Activated naive CD4-positive, alpha-beta T cell treated with anti-CD3 and anti-CD28 coated beads for 36 hours (primary cell): ENCODE results near the gene KLHDC9. TPM values are rescaled to one million over a fixed set of nuclear protein-coding genes. Genes with fewer than 3 reads are reported as not detected.

Experiments
- CTCF ChIA-PET: fragments of 350-600 bp; sonication (Branson Sonifier 250); formaldehyde crosslinking; loops from one replicate; lab custom pipeline; 2021; ENCODE audit warnings: antibody characterized with exemption; lab: Charles Lee
- DNase-seq: peaks from one replicate; pipeline ENCODE4 v3.0.0-alpha.2; 2020
- H3K27ac Mint-ChIP-seq: one replicate; pipeline ENCODE4 v1.8.0; 2021; ENCODE audit warnings: mild to moderate bottlenecking, mixed read lengths
- H3K27me3 Mint-ChIP-seq: one replicate; pipeline ENCODE4 v1.8.0; 2021; ENCODE audit warnings: low read depth, mixed read lengths
- H3K36me3 Mint-ChIP-seq: one replicate; pipeline ENCODE4 v1.8.0; 2021; ENCODE audit warnings: low read depth, mixed read lengths
- H3K4me1 Mint-ChIP-seq: one replicate; pipeline ENCODE4 v1.8.0; 2021; ENCODE audit warnings: low read depth, mixed read lengths
- H3K4me3 Mint-ChIP-seq: one replicate; pipeline ENCODE4 v1.8.0; 2021; ENCODE audit warnings: mild to moderate bottlenecking, moderate library complexity, mixed read lengths
- H3K9me3 Mint-ChIP-seq: one replicate; pipeline ENCODE4 v1.8.0; 2021; ENCODE audit warnings: mixed read lengths
- intact Hi-C: fragments of 100-400 bp; cut with micrococcal nuclease; formaldehyde crosslinking; loops from one replicate; pipeline ENCODE4 v1.15.1; 2023
- total RNA-seq, 2 experiments: library from RNA; stranded (reverse); gene quantifications; one replicate each; pipeline ENCODE4 v1.2.3, GENCODE V29; 2021

The KLHDC9 gene
- total RNA-seq, 2 experiments from 2014 or later: 0.33 to 0.57 TPM

DNA sequence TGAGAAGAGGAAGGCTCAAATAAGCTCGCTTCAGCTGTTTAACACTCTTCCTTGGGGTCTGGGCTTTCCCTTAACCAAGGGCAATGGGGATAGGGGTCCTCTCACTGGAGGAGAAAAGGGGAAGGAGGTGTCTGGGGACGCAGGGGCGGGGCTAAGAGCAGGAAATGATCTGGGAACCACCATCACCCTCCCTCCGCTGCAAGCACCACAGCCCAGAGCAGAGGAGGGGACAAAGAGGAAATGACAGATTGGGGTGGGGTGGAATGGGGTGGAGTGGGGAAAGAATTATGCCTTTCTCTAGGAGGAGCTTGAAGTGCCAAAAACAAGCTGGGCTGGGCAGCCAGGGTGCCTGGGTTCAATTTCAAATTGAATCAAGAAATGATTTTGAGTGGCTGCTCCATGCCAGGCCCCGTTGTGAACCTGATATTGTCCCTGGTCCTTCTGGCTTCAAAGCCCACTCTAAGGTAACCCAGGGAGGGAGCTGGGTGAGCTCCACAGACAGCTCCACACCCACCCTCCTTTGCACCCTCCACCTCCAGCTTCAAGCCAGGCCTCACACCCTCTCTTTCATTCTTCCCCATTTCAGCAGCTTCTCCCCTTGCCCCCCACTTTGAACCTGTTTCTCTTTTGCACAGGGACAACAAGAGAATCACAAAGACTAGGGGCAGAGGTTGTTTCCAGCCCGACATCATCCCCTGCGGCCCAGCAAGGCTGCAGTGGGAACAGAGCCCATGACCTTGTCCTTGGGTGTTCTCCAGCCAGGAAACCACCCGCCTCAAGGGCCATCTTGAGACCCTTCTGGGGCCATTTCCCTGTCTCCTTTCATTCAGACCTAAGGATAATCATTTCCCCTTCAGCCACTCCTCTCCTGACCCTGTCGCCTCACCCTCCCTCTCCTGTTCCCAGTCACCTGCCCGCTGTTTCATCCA, 29.6 kb upstream of the KLHDC9 start:
- DNase-seq: peak; percentile 94
- Mint-ChIP-seq H3K4me1 (peaks cover 58% of the 10 kb centered on the region), H3K9me3 (peaks cover 1% of the 10 kb centered on the region), H3K27me3 (no peaks in the 10 kb centered on the region), H3K4me3 (peak overlapping the region; percentile 95), H3K36me3 (peaks cover 22% of the 10 kb centered on the region), H3K27ac (peak overlapping the region; percentile 97)
- CTCF ChIA-PET: interaction anchor here (0.5 to 8.9 kb wide), 8 partner anchors 9 to 271 kb away, joined by 3 to 221 read pairs (median 5); partner anchors contain the start of gene KLHDC9
- intact Hi-C loops: loop anchor here (1.0 to 5.0 kb wide), 8 partner anchors 23 to 319 kb away; partner anchors contain the start of genes DEDD, F11R, USF1 and USP21

DNA sequence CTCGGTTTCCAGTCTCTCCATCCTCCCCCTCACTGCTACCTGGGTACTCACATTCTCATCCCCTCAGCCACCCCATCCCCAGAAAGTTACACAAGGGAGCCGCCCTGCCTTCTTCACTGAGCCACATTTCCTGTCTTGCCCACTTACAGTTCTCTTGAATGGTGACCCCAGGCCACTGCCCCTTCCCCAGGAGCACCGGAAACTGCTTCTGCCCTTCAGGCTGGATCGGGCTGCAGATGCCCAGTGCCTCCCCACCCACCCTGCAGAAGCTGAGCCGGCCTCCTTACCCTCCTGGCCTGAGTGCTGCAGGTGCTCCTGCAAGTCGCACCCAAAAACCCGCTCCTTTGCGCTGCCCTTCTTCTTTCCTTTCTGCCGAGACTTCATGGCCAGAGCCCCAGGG, 28.9 kb upstream of the KLHDC9 start:
- H3K36me3 Mint-ChIP-seq: peaks cover 19% of the 10 kb centered on the region
- peak overlapping the region; percentile 95 for H3K4me3 Mint-ChIP-seq
- intact Hi-C loops: loop anchor here (1.0 to 5.0 kb wide), 6 partner anchors 48 to 318 kb away; partner anchors contain the start of genes DEDD, F11R and USP21
- peak; percentile 35 for DNase-seq
- H3K9me3 Mint-ChIP-seq: peaks cover 1% of the 10 kb centered on the region
- H3K27me3 Mint-ChIP-seq: no peaks in the 10 kb centered on the region
- peaks cover 51% of the 10 kb centered on the region for H3K4me1 Mint-ChIP-seq
- CTCF ChIA-PET: interaction anchor here (1.6 to 8.9 kb wide), 7 partner anchors 9 to 79 kb away, joined by 5 to 221 read pairs (median 10); partner anchors contain the start of genes KLHDC9 and USF1
- H3K27ac Mint-ChIP-seq: peak overlapping the region; percentile 97

GRCh38 chr1:161069731-161070270, 28.4 kb upstream of the KLHDC9 start, which contains the start of gene ARHGAP30:
ARHGAP30 (minus strand) TSS chr1:161069891; CDS start chr1:161069624, 267 bp downstream.
- H3K27me3 Mint-ChIP-seq: no peaks in the 10 kb centered on the region
- peak within 1 kb of the TSS; percentile 95 for H3K4me3 Mint-ChIP-seq
- CTCF ChIA-PET: interaction anchor here (0.7 to 8.9 kb wide), 13 partner anchors 9 to 80 kb away, joined by 3 to 221 read pairs (median 8); partner anchors contain the start of genes KLHDC9, NIT1, PFDN2 and USF1
- peak within 1 kb of the TSS; percentile 97 for H3K27ac Mint-ChIP-seq
- DNase-seq: peak; percentile 96
- H3K9me3 Mint-ChIP-seq: peaks cover 1% of the 10 kb centered on the region
- peaks cover 46% of the 10 kb centered on the region for H3K4me1 Mint-ChIP-seq
- intact Hi-C loops: loop anchor here (1.0 to 5.0 kb wide), 9 partner anchors 22 to 318 kb away; partner anchors contain the start of genes DEDD, F11R, UFC1 and USP21
- H3K36me3 Mint-ChIP-seq: peaks cover 14% of the 10 kb centered on the region

DNA sequence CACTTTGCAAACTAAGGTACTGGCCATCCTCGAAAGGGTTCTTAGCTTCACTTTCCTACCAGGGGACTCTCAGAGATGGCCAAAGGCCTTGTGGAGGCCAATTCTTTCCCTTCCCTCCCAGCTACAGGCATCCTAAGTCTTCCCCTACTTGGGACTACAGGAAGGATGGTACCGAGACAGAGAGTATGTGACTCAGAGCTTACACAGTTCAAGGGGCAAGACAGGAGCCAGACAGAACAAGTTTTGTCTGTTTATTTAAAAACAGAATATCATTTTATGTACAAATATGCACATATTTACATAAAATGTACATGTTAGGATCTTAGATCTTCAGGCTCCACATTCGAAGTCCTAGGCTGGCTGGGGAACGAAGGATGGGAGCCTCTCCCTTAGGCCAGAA, 27.4 kb upstream of the KLHDC9 start:
- H3K27me3 Mint-ChIP-seq: no peaks in the 10 kb centered on the region
- intact Hi-C loops: loop anchor here (1.0 kb wide), 3 partner anchors 22 to 83 kb away; partner anchors contain the start of gene UFC1
- CTCF ChIA-PET: interaction anchor here (0.6 to 8.9 kb wide), 18 partner anchors 8 to 312 kb away, joined by 3 to 221 read pairs (median 6); partner anchors contain the start of genes KLHDC9, NIT1, PFDN2 and USF1
- no peak overlapping the region for H3K4me3 Mint-ChIP-seq
- peak overlapping the region; percentile 97 for H3K27ac Mint-ChIP-seq
- peaks cover 39% of the 10 kb centered on the region for H3K4me1 Mint-ChIP-seq
- H3K9me3 Mint-ChIP-seq: peaks cover 1% of the 10 kb centered on the region
- no peak for DNase-seq
- peaks cover 14% of the 10 kb centered on the region for H3K36me3 Mint-ChIP-seq

GRCh38 chr1:161071886-161072371, 26.2 kb upstream of the KLHDC9 start:
- Mint-ChIP-seq H3K27ac (no peak overlapping the region), H3K9me3 (peaks cover 1% of the 10 kb centered on the region), H3K4me1 (peaks cover 29% of the 10 kb centered on the region), H3K36me3 (peaks cover 8% of the 10 kb centered on the region), H3K4me3 (no peak overlapping the region), H3K27me3 (no peaks in the 10 kb centered on the region)
- CTCF ChIA-PET: interaction anchor here (0.7 to 8.9 kb wide), 8 partner anchors 10 to 67 kb away, joined by 3 to 221 read pairs (median 7); partner anchors contain the start of genes KLHDC9, NIT1 and PFDN2
- DNase-seq: peak; percentile 72
- intact Hi-C loops: no loop called here

DNA sequence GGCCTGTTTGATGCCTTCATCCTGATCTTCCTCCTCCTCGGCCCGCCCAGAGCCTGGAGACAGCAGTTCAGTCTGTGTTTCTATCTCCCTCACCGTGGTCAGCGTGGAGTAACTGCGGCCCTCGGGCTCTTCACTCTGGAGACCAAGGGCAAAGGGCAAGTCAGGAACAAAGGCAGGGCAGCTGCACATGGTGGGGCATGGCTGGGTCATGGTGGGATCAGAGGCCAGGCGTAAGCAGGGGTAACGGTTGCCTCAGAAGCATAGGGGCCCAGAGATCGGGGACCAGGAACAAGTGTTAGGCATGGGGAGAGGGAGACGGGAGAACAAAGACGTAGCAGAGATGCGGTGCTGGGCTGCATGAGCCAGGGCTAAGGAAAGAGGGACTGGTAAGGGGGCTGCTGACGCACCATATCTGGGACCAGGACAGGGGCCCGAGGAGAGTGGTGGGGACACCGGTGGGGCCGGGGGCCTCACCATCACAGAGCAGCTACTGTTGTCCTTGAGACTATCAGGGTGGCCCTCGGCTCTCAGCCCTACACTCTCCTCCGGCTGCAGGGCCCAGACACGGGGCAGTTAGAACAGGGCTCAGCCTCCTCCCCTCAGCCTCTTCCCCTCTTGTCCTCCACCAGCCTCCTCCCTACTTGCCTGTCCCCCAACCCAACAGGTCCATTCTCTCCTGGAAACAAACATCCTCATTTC, 25.3 kb upstream of the KLHDC9 start:
- Mint-ChIP-seq H3K27me3 (no peaks in the 10 kb centered on the region), H3K27ac (no peak overlapping the region), H3K4me3 (no peak overlapping the region), H3K4me1 (peaks cover 22% of the 10 kb centered on the region), H3K36me3 (peaks cover 7% of the 10 kb centered on the region), H3K9me3 (peaks cover 1% of the 10 kb centered on the region)
- CTCF ChIA-PET: interaction anchor here (1.0 to 8.9 kb wide), 3 partner anchors 17 to 31 kb away, joined by 3 to 221 read pairs (median 6); partner anchors contain the start of gene KLHDC9
- intact Hi-C loops: no loop called here
- no peak for DNase-seq

GRCh38 chr1:161073474-161074121, 24.6 kb upstream of the KLHDC9 start:
- CTCF ChIA-PET: interaction anchor here (0.7 to 8.9 kb wide), 3 partner anchors 11 to 67 kb away, joined by 3 to 221 read pairs (median 3); partner anchors contain the start of gene KLHDC9

DNA sequence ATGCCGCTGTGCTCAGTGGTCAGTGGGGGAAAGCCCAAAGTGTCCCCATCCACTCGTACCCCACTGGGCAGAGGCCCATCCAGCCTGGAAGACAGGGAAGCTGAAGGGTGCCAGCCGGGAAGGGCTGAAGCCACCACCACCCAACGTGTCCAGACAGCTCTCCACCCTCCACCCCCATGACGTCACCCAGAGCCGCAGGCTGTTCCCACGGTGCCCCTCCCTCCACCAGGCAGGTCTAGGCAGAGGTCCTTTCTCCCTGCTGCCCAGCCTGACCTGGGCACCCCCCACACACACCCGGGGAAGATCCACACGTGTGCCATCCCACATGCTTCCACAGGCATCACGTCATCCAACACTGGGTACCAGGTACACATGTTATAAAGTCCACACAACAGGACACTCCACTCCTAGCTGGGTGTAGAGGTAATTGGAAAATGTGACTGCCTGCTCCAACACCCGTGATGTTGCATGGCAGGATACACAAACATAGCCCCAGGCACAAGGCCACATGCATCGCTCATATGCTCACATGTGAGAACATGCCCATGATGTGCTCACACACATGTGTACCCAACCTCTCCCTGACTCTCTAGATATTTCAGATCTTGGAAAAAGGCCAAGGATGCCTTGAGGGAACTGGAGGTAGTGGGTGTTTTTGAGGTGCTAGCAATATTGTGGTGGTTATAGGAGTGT, 23.3 kb upstream of the KLHDC9 start:
- peaks cover 22% of the 10 kb centered on the region for H3K4me1 Mint-ChIP-seq
- peak overlapping the region; percentile 54 for H3K27ac Mint-ChIP-seq
- intact Hi-C loops: no loop called here
- no peaks in the 10 kb centered on the region for H3K36me3 Mint-ChIP-seq
- H3K27me3 Mint-ChIP-seq: no peaks in the 10 kb centered on the region
- peaks cover 1% of the 10 kb centered on the region for H3K9me3 Mint-ChIP-seq
- DNase-seq: no peak
- no peak overlapping the region for H3K4me3 Mint-ChIP-seq
- CTCF ChIA-PET: interaction anchor here (8.9 kb wide), 1 partner anchor 22 kb away, joined by 221 read pairs; the partner anchor contains the start of gene KLHDC9

More at GRCh38 chr1:161073474-161074121, 24.6 kb upstream of the KLHDC9 start:
- Mint-ChIP-seq H3K36me3 (peaks cover 7% of the 10 kb centered on the region), H3K27me3 (no peaks in the 10 kb centered on the region), H3K4me3 (no peak overlapping the region), H3K9me3 (peaks cover 1% of the 10 kb centered on the region), H3K27ac (no peak overlapping the region), H3K4me1 (peaks cover 22% of the 10 kb centered on the region)
- DNase-seq: no peak
- intact Hi-C loops: no loop called here

- H3K27ac Mint-ChIP-seq: no peak overlapping the region
- intact Hi-C loops: no loop called here
- H3K27me3 Mint-ChIP-seq: no peaks in the 10 kb centered on the region
- H3K4me1 Mint-ChIP-seq: peaks cover 10% of the 10 kb centered on the region
- no peak overlapping the region for H3K4me3 Mint-ChIP-seq
- CTCF ChIA-PET: interaction anchor here (0.6 kb wide), 1 partner anchor 61 kb away, joined by 3 read pairs; no protein-coding TSS in a partner anchor
- no peaks in the 10 kb centered on the region for H3K36me3 Mint-ChIP-seq
- DNase-seq: no peak
- no peaks in the 10 kb centered on the region for H3K9me3 Mint-ChIP-seq
These were observed 21.8 kb upstream of the KLHDC9 start for GRCh38 chr1:161076410-161076809.

- Mint-ChIP-seq H3K4me1 (peaks cover 4% of the 10 kb centered on the region), H3K9me3 (no peaks in the 10 kb centered on the region), H3K27me3 (no peaks in the 10 kb centered on the region), H3K4me3 (no peak overlapping the region), H3K27ac (no peak overlapping the region), H3K36me3 (no peaks in the 10 kb centered on the region)
- intact Hi-C loops: no loop called here
- CTCF ChIA-PET: no interaction called here
- DNase-seq: no peak
These were observed 20.7 kb upstream of the KLHDC9 start for GRCh38 chr1:161077426-161077825.
